ENCODE data around the gene SLC35C1. TPM values are rescaled to one million over a fixed set of nuclear protein-coding genes. Genes with fewer than 3 reads are reported as not detected.

SLC35C1 gene
- total RNA-seq, 1 donor from 2014 or later = 19.5 TPM

GRCh38 chr11:45799562-45799961 is 5.4 kb upstream of the SLC35C1 start:
- Mint-ChIP-seq H3K27me3 (peaks cover 23% of the 10 kb centered on the region), H3K9me3 (no peaks in the 10 kb centered on the region), H3K36me3 (no peaks in the 10 kb centered on the region), H3K4me1 (ENCODE audit: unreplicated experiment) (no peaks in the 10 kb centered on the region), H3K27ac (no peak overlapping the region), H3K4me3 (no peak overlapping the region)
- DNase-seq (ENCODE audit: extremely low spot score, unreplicated experiment) = no peak
- TF ChIP-seq CTCF (conservative IDR thresholded peaks at IDR 0.05) = no peak

- Mint-ChIP-seq H3K36me3 (no peaks in the 10 kb centered on the region), H3K4me3 (no peak overlapping the region), H3K27me3 (peaks cover 23% of the 10 kb centered on the region), H3K9me3 (no peaks in the 10 kb centered on the region), H3K27ac (no peak overlapping the region), H3K4me1 (ENCODE audit: unreplicated experiment) (no peaks in the 10 kb centered on the region)
- no peak for TF ChIP-seq CTCF (conservative IDR thresholded peaks at IDR 0.05)
- no peak for DNase-seq (ENCODE audit: extremely low spot score, unreplicated experiment)
These were observed 4.7 kb upstream of the SLC35C1 start for GRCh38 chr11:45800261-45800660.

GRCh38 chr11:45801723-45802315 is 3.1 kb upstream of the SLC35C1 start:
- Mint-ChIP-seq H3K27ac (peak overlapping the region; percentile 94), H3K9me3 (no peaks in the 10 kb centered on the region), H3K4me3 (peak overlapping the region; percentile 80), H3K27me3 (peaks cover 23% of the 10 kb centered on the region), H3K36me3 (peaks cover 3% of the 10 kb centered on the region), H3K4me1 (ENCODE audit: unreplicated experiment) (peaks cover 7% of the 10 kb centered on the region)
- TF ChIP-seq CTCF (conservative IDR thresholded peaks at IDR 0.05) = no peak
- peak; percentile 15 for DNase-seq (ENCODE audit: extremely low spot score, unreplicated experiment)

GRCh38 chr11:45802531-45803317 is 2.2 kb upstream of the SLC35C1 start:
- H3K4me3 Mint-ChIP-seq = peak overlapping the region; percentile 80
- H3K36me3 Mint-ChIP-seq = peaks cover 3% of the 10 kb centered on the region
- TF ChIP-seq CTCF (conservative IDR thresholded peaks at IDR 0.05) = no peak
- peaks cover 13% of the 10 kb centered on the region for H3K4me1 Mint-ChIP-seq (ENCODE audit: unreplicated experiment)
- peak overlapping the region; percentile 94 for H3K27ac Mint-ChIP-seq
- no peaks in the 10 kb centered on the region for H3K9me3 Mint-ChIP-seq
- peaks cover 23% of the 10 kb centered on the region for H3K27me3 Mint-ChIP-seq
- no peak for DNase-seq (ENCODE audit: extremely low spot score, unreplicated experiment)

- peaks cover 4% of the 10 kb centered on the region for H3K36me3 Mint-ChIP-seq
- no peak for TF ChIP-seq CTCF (conservative IDR thresholded peaks at IDR 0.05)
- DNase-seq (ENCODE audit: extremely low spot score, unreplicated experiment) = peak; percentile 82
- peak overlapping the region; percentile 96 for H3K4me3 Mint-ChIP-seq
- no peaks in the 10 kb centered on the region for H3K9me3 Mint-ChIP-seq
- peak overlapping the region; percentile 96 for H3K27ac Mint-ChIP-seq
- H3K27me3 Mint-ChIP-seq = peaks cover 23% of the 10 kb centered on the region
- H3K4me1 Mint-ChIP-seq (ENCODE audit: unreplicated experiment) = peaks cover 16% of the 10 kb centered on the region
These were observed 783 bp upstream of the SLC35C1 start for GRCh38 chr11:45803971-45804760.

All from type B pancreatic cell (in vitro differentiated cells).